Measurements from ENCODE around the gene COG4. TPM values are rescaled to one million over a fixed set of nuclear protein-coding genes. Genes with fewer than 3 reads are reported as not detected.
A peak's percentile ranks its signal among the peaks of the same experiment; 100 is the strongest.

Gene COG4
- total RNA-seq (2014; rRNA removed; shearing (Covaris generic)): 78.0 and 94.7 TPM in 2 replicates

DNA sequence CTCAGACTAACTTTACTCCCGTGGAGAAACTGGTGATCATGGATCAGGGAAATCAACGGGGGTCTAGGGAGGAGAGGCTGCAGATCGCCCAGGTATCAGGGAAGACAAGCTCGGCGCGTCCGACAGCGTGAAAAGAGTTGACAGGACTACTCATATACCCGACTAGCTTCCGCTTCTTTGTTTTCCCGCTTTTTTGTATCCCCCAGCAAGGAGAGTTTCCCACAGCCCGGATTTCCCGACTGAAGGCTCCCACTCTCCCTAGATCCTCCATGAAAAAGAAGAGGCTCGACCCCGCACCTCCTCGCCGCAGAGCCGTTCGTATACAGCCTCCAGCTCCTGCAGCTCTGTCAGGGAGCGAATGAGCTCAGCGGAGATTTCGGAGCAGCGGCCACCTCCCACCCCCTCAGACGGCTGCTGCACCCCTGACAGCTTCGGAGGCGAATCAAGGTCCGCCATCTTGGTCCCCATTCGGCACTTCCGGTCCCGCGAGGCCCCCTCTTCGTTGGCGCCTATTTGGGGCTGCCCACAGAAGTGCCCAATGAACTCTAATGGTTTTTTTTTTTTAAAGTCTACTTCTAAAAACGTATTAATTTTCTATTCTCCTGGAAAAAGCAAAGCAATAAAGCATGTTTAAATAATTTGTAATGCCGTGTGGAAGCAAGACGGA lies at the start of gene COG4:
TSS of gene COG4 (minus strand) at position 479 of the 667 bp plus-strand sequence. CDS start at position 468, 11 bp downstream.
- Histone ChIP-seq H3K36me3 (peaks cover 51% of the 10 kb centered on the region), H3K4me3 (peak within 1 kb of the TSS; percentile 70), H3K9me3 (replicated peaks) (no peaks in the 10 kb centered on the region), H3K4me1 (replicated peaks) (peaks cover 28% of the 10 kb centered on the region), H3K27me3 (replicated peaks) (no peaks in the 10 kb centered on the region), H3K27ac (peak within 1 kb of the TSS; percentile 90)
- peak; percentile 91 to 96 for DNase-seq (ENCODE audit: low read depth in 1 of 2, low spot score in 2 of 2)

DNA sequence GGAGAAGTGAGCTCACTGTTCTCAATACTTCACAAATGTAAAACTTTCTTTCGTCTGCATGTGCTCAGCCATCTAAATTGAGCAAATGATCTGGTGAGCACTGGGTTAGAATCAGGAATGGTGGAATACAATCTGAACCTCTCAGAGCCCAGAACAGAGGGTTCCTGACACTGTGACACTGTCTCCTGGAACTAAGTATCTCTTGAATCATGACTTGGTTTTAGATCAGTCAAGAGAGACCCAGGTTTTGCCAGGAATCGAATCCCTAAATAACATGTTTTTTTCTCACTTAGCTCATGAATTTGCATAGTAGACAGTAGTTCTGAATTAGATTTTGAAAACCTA lies 49.5 kb upstream of the COG4 start:
- H3K4me1 ChIP-seq (replicated peaks): peaks cover 54% of the 10 kb centered on the region
- H3K27me3 ChIP-seq (replicated peaks): no peaks in the 10 kb centered on the region
- no peak for DNase-seq (ENCODE audit: low read depth in 1 of 2, low spot score in 2 of 2)
- peaks cover 77% of the 10 kb centered on the region for H3K36me3 ChIP-seq
- H3K4me3 ChIP-seq: no peak overlapping the region
- no peaks in the 10 kb centered on the region for H3K9me3 ChIP-seq (replicated peaks)
- peak overlapping the region; percentile 3; the same call in 1 of the 2 replicates for H3K27ac ChIP-seq

DNA sequence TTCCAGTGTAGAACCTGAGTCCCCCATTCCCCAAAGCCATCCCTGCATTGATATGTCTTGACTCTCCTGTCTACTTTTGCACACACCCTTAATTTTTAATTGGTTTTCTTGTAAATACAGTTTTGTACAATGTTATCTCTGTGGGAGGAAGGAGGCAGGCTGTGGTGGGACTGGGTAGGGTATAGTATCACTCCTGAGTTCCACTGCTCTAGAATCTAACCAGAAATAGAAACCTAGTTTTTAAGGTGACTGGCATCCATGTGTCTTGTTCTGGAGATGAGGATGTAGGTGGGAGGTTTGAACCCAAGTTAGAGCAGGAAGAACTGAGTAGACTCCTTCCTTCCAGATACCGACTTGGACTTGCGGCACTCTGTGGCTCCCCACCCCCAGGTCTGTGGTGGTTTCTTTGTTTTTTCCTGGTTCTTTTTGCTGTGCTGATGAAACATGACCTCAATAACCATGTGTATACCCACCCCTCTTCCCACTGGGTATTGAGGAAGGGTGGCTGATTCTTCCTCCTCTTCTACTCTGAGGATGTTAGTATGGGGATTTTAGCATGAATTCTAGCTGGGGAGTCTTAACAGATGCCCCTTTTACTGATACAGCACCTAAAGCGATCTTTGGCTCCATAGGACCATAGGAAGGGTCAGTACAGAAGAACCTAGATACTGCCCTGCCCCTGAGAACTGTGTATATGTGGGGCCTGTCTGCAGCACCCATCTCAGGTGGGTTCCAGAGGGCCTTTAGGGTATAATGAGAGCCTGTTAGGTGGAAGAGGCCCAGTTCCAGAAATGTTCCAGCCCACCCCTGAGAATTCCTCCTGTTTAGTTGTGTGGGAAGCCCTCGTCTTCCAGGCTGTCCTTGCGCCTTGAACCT lies 48.9 kb upstream of the COG4 start:
- Histone ChIP-seq H3K27ac (peak overlapping the region; percentile 3; the same call in 1 of the 2 replicates), H3K36me3 (peaks cover 83% of the 10 kb centered on the region), H3K4me3 (no peak overlapping the region), H3K4me1 (replicated peaks) (peaks cover 48% of the 10 kb centered on the region), H3K9me3 (replicated peaks) (no peaks in the 10 kb centered on the region), H3K27me3 (replicated peaks) (no peaks in the 10 kb centered on the region)
- no peak for DNase-seq (ENCODE audit: low read depth in 1 of 2, low spot score in 2 of 2)

DNA sequence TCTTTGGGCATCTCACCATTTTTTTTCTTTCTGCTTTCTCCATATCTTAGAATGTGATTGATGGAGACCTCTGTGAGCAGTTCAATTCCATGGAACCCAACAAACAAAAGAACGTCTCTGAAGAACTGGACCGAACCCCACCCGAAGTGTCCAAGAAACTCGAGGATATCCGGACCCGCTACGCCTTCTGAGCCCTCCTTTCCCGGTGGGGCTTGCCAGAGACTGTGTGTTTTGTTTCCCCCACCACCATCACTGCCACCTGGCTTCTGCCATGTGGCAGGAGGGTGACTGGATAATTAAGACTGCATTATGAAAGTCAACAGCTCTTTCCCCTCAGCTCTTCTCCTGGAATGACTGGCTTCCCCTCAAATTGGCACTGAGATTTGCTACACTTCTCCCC lies 48.3 kb upstream of the COG4 start:
- peak in 1 of 2 experiments; percentile 14 for DNase-seq (ENCODE audit: low read depth in 1 of 2, low spot score in 2 of 2)
- H3K27me3 ChIP-seq (replicated peaks): no peaks in the 10 kb centered on the region
- peaks cover 90% of the 10 kb centered on the region for H3K36me3 ChIP-seq
- H3K4me1 ChIP-seq (replicated peaks): peaks cover 41% of the 10 kb centered on the region
- H3K27ac ChIP-seq: no peak overlapping the region
- H3K9me3 ChIP-seq (replicated peaks): no peaks in the 10 kb centered on the region
- H3K4me3 ChIP-seq: no peak overlapping the region

DNA sequence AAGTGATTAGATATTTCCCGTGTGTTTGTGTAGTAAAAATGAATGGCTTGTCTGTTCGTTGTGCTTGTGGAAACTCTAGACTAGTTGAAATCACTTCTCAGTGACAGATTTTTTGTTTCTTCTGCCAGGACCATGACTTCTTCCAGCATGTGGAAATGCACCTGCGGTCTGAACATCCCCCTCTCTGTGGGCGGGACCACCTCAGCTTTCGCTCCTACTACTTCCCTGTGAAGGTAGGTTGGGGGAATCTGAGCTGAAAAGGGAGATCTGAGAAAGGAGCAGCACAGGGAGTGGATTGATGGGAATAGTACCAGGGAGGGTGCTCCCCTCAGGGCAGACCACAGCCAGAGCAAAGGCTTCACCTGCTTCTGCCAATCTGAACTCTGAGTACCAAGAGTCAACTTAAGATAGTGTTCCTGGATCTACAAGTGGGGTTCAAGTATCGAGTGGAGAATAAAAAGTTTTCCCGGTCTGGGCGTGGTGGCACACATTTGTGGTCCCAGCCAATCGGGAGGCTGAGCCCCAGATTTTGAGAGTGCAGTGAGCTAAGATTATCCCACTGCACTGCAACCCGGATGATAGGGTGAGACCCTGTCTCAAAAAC lies 47.7 kb upstream of the COG4 start:
- H3K4me1 ChIP-seq (replicated peaks): peaks cover 37% of the 10 kb centered on the region
- H3K27ac ChIP-seq: no peak overlapping the region
- H3K4me3 ChIP-seq: no peak overlapping the region
- H3K36me3 ChIP-seq: peaks cover 95% of the 10 kb centered on the region
- H3K27me3 ChIP-seq (replicated peaks): no peaks in the 10 kb centered on the region
- H3K9me3 ChIP-seq (replicated peaks): no peaks in the 10 kb centered on the region
- DNase-seq (ENCODE audit: low read depth in 1 of 2, low spot score in 2 of 2): peak in 1 of 2 experiments; percentile 20

DNA sequence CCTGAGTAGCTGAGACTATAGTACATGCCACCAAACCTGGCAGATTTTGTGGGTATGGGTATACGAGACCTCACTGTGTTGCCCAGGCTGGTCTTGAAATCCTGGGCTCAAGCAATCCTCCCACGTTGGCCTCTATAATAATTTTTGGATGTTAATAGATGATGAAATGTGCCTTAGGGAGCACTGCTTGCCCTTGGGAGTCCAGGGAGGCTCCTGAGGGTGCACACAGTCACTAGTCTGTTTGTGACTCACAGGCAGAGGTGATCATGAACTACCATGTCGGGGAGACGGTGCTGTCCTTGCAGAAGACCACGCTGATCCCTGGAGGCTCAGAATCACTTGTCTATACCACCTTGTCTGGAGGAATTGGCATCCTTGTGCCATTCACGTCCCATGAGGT lies 46.4 kb upstream of the COG4 start:
- no peaks in the 10 kb centered on the region for H3K27me3 ChIP-seq (replicated peaks)
- peaks cover 99% of the 10 kb centered on the region for H3K36me3 ChIP-seq
- peaks cover 33% of the 10 kb centered on the region for H3K4me1 ChIP-seq (replicated peaks)
- H3K9me3 ChIP-seq (replicated peaks): no peaks in the 10 kb centered on the region
- H3K27ac ChIP-seq: no peak overlapping the region
- peak in 1 of 2 experiments; percentile 28 for DNase-seq (ENCODE audit: low read depth in 1 of 2, low spot score in 2 of 2)
- H3K4me3 ChIP-seq: no peak overlapping the region

DNA sequence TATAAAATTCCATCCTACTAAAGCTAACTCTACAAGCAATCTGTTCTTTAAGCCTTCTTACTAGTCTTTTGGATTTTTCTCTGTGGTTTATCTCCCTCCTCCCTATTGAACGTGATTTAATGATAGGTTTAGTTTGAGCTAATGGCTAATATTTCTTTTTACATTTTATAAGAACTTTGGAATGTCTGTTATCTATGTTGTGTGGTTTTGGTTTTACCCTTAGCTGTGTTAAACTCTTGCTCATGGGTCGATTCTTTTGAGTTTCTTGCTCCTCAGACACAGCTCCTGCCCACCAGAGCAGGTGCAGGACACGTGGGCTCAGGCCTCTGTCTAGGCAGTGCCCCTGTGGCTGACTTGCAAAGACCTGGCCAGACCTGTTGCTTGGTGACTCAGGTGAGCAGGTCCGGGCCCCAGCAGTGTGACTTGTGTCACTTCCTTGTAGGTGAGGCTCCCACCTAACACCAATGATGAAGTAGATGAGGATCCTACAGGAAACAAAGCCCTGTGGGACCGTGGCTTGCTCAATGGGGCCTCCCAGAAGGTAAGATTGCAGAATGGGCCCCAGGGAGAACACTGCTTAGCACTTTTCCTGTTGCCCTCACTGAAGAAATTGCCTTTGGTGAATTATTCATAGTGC lies 45.4 kb upstream of the COG4 start:
- no peak overlapping the region for H3K4me3 ChIP-seq
- DNase-seq (ENCODE audit: low read depth in 1 of 2, low spot score in 2 of 2): no peak
- H3K27ac ChIP-seq: no peak overlapping the region
- peaks cover 100% of the 10 kb centered on the region for H3K36me3 ChIP-seq
- no peaks in the 10 kb centered on the region for H3K9me3 ChIP-seq (replicated peaks)
- peaks cover 25% of the 10 kb centered on the region for H3K4me1 ChIP-seq (replicated peaks)
- H3K27me3 ChIP-seq (replicated peaks): no peaks in the 10 kb centered on the region

DNA sequence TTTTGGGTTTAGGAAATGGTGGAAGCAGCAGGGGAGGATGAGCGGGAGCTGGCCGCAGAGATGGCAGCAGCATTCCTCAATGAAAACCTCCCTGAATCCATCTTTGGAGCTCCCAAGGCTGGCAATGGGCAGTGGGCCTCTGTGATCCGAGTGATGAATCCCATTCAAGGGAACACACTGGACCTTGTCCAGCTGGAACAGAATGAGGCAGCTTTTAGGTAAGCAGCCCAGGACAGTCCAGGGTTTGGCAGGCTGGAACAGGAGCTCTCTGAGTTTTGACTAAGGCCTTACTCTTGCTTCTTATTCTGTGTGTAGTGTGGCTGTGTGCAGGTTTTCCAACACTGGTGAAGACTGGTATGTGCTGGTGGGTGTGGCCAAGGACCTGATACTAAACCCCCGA lies 41.7 kb upstream of the COG4 start:
- H3K4me1 ChIP-seq (replicated peaks): no peaks in the 10 kb centered on the region
- DNase-seq (ENCODE audit: low read depth in 1 of 2, low spot score in 2 of 2): no peak
- H3K4me3 ChIP-seq: no peak overlapping the region
- no peaks in the 10 kb centered on the region for H3K9me3 ChIP-seq (replicated peaks)
- H3K36me3 ChIP-seq: peaks cover 100% of the 10 kb centered on the region
- H3K27ac ChIP-seq: no peak overlapping the region
- no peaks in the 10 kb centered on the region for H3K27me3 ChIP-seq (replicated peaks)

DNA sequence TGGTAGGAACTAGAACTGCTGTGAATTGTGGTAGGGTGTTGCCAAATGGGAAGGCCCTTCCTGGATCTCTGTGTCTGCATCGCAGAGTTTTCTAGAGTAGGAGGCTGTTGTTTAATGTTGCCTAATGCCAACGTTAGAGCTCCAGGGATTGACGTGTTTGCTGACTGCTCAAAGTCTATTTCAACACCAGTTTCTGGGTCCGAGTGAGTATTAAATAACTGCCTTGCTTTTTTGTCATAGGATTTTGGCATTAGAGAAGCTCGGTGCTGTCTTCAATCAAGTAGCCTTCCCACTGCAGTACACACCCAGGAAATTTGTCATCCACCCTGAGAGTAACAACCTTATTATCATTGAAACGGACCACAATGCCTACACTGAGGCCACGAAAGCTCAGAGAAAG lies 40.3 kb upstream of the COG4 start:
- no peaks in the 10 kb centered on the region for H3K9me3 ChIP-seq (replicated peaks)
- DNase-seq (ENCODE audit: low read depth in 1 of 2, low spot score in 2 of 2): no peak
- no peaks in the 10 kb centered on the region for H3K27me3 ChIP-seq (replicated peaks)
- H3K4me1 ChIP-seq (replicated peaks): no peaks in the 10 kb centered on the region
- no peak overlapping the region for H3K27ac ChIP-seq
- H3K4me3 ChIP-seq: no peak overlapping the region
- peaks cover 100% of the 10 kb centered on the region for H3K36me3 ChIP-seq

DNA sequence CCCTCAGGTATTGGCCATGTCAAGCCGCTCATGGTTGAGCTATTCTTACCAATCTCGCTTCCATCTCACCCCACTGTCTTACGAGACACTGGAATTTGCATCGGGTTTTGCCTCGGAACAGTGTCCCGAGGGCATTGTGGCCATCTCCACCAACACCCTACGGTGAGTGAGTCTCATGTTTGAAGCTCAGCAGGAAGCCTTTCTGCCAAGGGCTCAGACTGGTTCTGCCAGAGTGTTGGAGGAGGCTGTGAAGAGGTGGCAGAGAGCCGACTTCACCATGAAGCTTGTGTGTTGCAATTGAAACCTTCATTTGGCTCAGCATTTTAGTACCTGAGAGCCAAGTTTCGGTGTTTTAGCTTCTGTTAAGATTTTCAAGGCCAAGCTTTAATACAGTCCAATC lies 38.3 kb upstream of the COG4 start:
- H3K4me3 ChIP-seq: no peak overlapping the region
- H3K9me3 ChIP-seq (replicated peaks): no peaks in the 10 kb centered on the region
- H3K4me1 ChIP-seq (replicated peaks): no peaks in the 10 kb centered on the region
- H3K27ac ChIP-seq: no peak overlapping the region
- H3K27me3 ChIP-seq (replicated peaks): no peaks in the 10 kb centered on the region
- DNase-seq (ENCODE audit: low read depth in 1 of 2, low spot score in 2 of 2): no peak
- peaks cover 99% of the 10 kb centered on the region for H3K36me3 ChIP-seq

DNA sequence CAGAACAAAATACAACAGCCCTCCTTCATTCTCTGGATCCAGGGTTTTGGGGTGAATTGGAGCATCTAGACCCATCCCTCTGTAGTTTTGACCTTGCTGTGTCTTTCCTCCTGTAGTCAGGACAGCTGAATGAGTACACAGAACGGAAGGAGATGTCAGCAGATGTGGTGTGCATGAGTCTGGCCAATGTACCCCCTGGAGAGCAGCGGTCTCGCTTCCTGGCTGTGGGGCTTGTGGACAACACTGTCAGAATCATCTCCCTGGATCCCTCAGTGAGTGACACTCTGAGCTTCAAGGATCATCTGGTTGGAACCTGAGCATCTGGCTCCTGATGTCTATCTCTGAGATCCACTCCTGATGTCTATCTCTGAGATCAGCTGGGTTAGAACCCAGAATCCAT lies 32.7 kb upstream of the COG4 start:
- Histone ChIP-seq H3K27me3 (replicated peaks) (no peaks in the 10 kb centered on the region), H3K27ac (no peak overlapping the region), H3K4me3 (no peak overlapping the region), H3K9me3 (replicated peaks) (no peaks in the 10 kb centered on the region), H3K4me1 (replicated peaks) (peaks cover 34% of the 10 kb centered on the region), H3K36me3 (peaks cover 93% of the 10 kb centered on the region)
- no peak for DNase-seq (ENCODE audit: low read depth in 1 of 2, low spot score in 2 of 2)

DNA sequence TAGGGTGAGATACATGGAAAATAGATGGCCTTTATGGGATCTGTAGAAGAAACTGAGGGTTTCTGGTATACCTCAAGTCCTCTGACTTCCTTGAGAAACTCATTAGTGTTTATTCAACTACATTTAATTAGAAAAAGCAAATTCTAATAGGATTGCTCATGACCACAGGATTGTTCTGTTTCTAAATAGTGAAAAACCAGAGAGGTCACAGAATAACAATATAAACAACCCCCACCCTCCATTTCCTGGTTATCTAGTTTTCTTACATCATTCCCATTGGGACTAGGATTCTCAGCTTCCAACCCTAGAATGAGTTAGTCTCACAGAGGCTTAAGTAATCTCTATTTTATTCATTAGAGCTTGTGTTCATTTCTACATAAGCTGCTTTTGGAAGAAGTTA lies 30.3 kb upstream of the COG4 start:
- peak overlapping the region; percentile 96 for H3K27ac ChIP-seq
- no peaks in the 10 kb centered on the region for H3K9me3 ChIP-seq (replicated peaks)
- H3K36me3 ChIP-seq: peaks cover 93% of the 10 kb centered on the region
- no peak overlapping the region for H3K4me3 ChIP-seq
- H3K4me1 ChIP-seq (replicated peaks): peaks cover 38% of the 10 kb centered on the region
- no peaks in the 10 kb centered on the region for H3K27me3 ChIP-seq (replicated peaks)
- peak in 1 of 2 experiments; percentile 92 for DNase-seq (ENCODE audit: low read depth in 1 of 2, low spot score in 2 of 2)

DNA sequence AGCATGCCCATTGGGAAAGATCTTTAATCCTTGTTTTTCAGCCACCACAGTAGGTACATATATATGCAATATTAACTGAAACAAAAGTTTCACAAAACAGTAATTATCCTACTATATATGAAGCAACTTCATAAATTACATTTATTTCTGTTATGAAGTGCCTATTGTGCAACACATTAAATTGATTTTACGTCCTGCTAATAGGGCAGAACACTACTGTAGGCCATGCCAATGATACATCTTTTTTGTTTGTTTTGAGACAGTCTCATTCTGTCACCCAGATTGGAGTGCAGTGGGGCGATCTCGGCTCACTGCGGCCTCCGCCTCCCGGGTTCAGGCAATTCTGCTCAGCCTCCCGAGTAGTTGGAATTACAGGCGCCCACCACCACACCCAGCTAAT lies 29.3 kb upstream of the COG4 start:
- H3K4me1 ChIP-seq (replicated peaks): peaks cover 38% of the 10 kb centered on the region
- no peak for DNase-seq (ENCODE audit: low read depth in 1 of 2, low spot score in 2 of 2)
- peak overlapping the region; percentile 96 for H3K27ac ChIP-seq
- peaks cover 94% of the 10 kb centered on the region for H3K36me3 ChIP-seq
- no peak overlapping the region for H3K4me3 ChIP-seq
- H3K9me3 ChIP-seq (replicated peaks): no peaks in the 10 kb centered on the region
- H3K27me3 ChIP-seq (replicated peaks): no peaks in the 10 kb centered on the region
